HEK293 (cell line): Measurements from ENCODE around the gene CLASRP.

Experiments
- CTCF ChIA-PET: fragments of 350-600 bp; formaldehyde crosslinking; extraction: SDS; loops from one replicate; lab custom pipeline; 2021; ENCODE audit warnings: antibody characterized with exemption; lab: Yijun Ruan, JAX
- POLR2A ChIA-PET: fragments of 300-600 bp; formaldehyde crosslinking; extraction: SDS; loops from one replicate; lab custom pipeline; 2020; ENCODE audit warnings: antibody characterized with exemption, inconsistent platforms; lab: Yijun Ruan, JAX
- H3K27ac ChIP-seq: fragments of 200-500 bp; sonication (Bioruptor generic); 2 replicates; pipeline ENCODE4 v1.5.1; 2014; ENCODE audit warnings: low read depth, low read length, control low read depth, inconsistent platforms; ENCODE audit errors: extremely low read depth
- H3K36me3 ChIP-seq, 2 experiments: fragments of 200-500 bp in 1 of 2; sonication (Bioruptor generic) in 1 of 2; 1 replicate in 1 of 2; 2 replicates in 1 of 2; pipeline ENCODE4 v1.5.1; 2014 to 2017; ENCODE audit warnings: inconsistent platforms in 2 of 2, low read length in 2 of 2; ENCODE audit not compliant: control insufficient read depth in 2 of 2, insufficient read depth in 1 of 2
- H3K4me1 ChIP-seq: fragments of 200-500 bp; sonication (Bioruptor generic); 2 replicates; pipeline ENCODE4 v1.5.1; 2014; ENCODE audit warnings: mild to moderate bottlenecking, low read length, inconsistent platforms; ENCODE audit not compliant: control insufficient read depth, insufficient read depth
- H3K4me3 ChIP-seq: 2 replicates; pipeline ENCODE4 v1.5.1; 2011; ENCODE audit warnings: low read depth, mild to moderate bottlenecking, control low read depth, low read length, moderate library complexity
- H3K9me3 ChIP-seq: fragments of 200-500 bp; sonication (Bioruptor generic); 2 replicates; pipeline ENCODE4 v1.5.1; 2014; ENCODE audit warnings: low read depth, low read length, inconsistent platforms; ENCODE audit not compliant: control insufficient read depth, insufficient read depth
- HOXA7 ChIP-seq: sonication (generic); formaldehyde crosslinking; IDR thresholded peaks from 2 replicates; pipeline ENCODE4 v1.8.1; 2022; ENCODE audit warnings: missing genetic modification reagents, borderline replicate concordance
- INSM2 ChIP-seq: fragments of 450-650 bp; formaldehyde crosslinking; IDR thresholded peaks from 2 replicates; pipeline ENCODE4 v1.5.1; 2016; ENCODE audit warnings: missing biosample characterization, missing genetic modification characterization
- KLF7 ChIP-seq: fragments of 450-650 bp; formaldehyde crosslinking; IDR thresholded peaks from 2 replicates; pipeline ENCODE4 v1.5.1; 2016; ENCODE audit warnings: missing biosample characterization, missing genetic modification characterization, borderline replicate concordance
- KLF8 ChIP-seq: fragments of 450-650 bp; formaldehyde crosslinking; IDR thresholded peaks from 2 replicates; pipeline ENCODE4 v1.5.1; 2016; ENCODE audit warnings: missing biosample characterization, missing genetic modification characterization
- REST ChIP-seq: fragments of 450-650 bp; formaldehyde crosslinking; IDR thresholded peaks from 2 replicates; pipeline ENCODE4 v1.5.1; 2016; ENCODE audit warnings: missing biosample characterization, missing genetic modification characterization
- ZFP41 ChIP-seq: fragments of 450-650 bp; formaldehyde crosslinking; IDR thresholded peaks from 2 replicates; pipeline ENCODE4 v1.5.1; 2016; ENCODE audit warnings: missing biosample characterization, missing genetic modification characterization, borderline replicate concordance
- ZNF112 ChIP-seq: fragments of 450-650 bp; formaldehyde crosslinking; IDR thresholded peaks from 2 replicates; pipeline ENCODE4 v1.5.0; 2017; ENCODE audit warnings: missing biosample characterization, missing genetic modification characterization
- ZNF19 ChIP-seq: fragments of 450-650 bp; formaldehyde crosslinking; IDR thresholded peaks from 2 replicates; pipeline ENCODE4; 2016; ENCODE audit warnings: missing biosample characterization, missing genetic modification characterization, low read depth
- ZNF23 ChIP-seq: fragments of 450-650 bp; formaldehyde crosslinking; IDR thresholded peaks from 2 replicates; pipeline ENCODE4 v1.5.1; 2016; ENCODE audit warnings: missing biosample characterization, missing genetic modification characterization, borderline replicate concordance
- ZNF548 ChIP-seq: fragments of 450-650 bp; formaldehyde crosslinking; IDR thresholded peaks from 2 replicates; pipeline ENCODE4 v1.5.1; 2016; ENCODE audit warnings: missing biosample characterization, missing genetic modification characterization
- ZNF561 ChIP-seq: fragments of 450-650 bp; IDR thresholded peaks from 2 replicates; pipeline ENCODE4 v1.5.1; 2018; ENCODE audit warnings: missing biosample characterization, missing genetic modification characterization, borderline replicate concordance
- ZNF610 ChIP-seq: fragments of 450-650 bp; formaldehyde crosslinking; IDR thresholded peaks from 2 replicates; pipeline ENCODE4 v1.5.1; 2016; ENCODE audit warnings: missing biosample characterization, missing genetic modification characterization, borderline replicate concordance
- ZNF830 ChIP-seq: fragments of 450-650 bp; IDR thresholded peaks from 2 replicates; pipeline ENCODE4 v1.5.0; 2018; ENCODE audit warnings: missing biosample characterization, missing genetic modification characterization, low read depth, mild to moderate bottlenecking, moderate library complexity
- ZSCAN18 ChIP-seq: fragments of 450-650 bp; formaldehyde crosslinking; IDR thresholded peaks from 2 replicates; pipeline ENCODE4 v1.5.1; 2016; ENCODE audit warnings: missing biosample characterization, missing genetic modification characterization
- TF ChIP-seq, protein P1 (sequence below): fragments of 450-650 bp; formaldehyde crosslinking; IDR thresholded peaks from 2 replicates; pipeline ENCODE4 v1.5.1; 2016; ENCODE audit warnings: missing biosample characterization, missing genetic modification characterization
- TF ChIP-seq, protein P2 (sequence below): fragments of 450-650 bp; formaldehyde crosslinking; IDR thresholded peaks from 2 replicates; pipeline ENCODE4 v1.5.1; 2016; ENCODE audit warnings: missing biosample characterization, missing genetic modification characterization

Gene CLASRP

GRCh38 chr19:45001087-45001739, 37.6 kb upstream of the CLASRP start, which contains the start of gene RELB (continued):
- TF ChIP-seq, protein P1, sequence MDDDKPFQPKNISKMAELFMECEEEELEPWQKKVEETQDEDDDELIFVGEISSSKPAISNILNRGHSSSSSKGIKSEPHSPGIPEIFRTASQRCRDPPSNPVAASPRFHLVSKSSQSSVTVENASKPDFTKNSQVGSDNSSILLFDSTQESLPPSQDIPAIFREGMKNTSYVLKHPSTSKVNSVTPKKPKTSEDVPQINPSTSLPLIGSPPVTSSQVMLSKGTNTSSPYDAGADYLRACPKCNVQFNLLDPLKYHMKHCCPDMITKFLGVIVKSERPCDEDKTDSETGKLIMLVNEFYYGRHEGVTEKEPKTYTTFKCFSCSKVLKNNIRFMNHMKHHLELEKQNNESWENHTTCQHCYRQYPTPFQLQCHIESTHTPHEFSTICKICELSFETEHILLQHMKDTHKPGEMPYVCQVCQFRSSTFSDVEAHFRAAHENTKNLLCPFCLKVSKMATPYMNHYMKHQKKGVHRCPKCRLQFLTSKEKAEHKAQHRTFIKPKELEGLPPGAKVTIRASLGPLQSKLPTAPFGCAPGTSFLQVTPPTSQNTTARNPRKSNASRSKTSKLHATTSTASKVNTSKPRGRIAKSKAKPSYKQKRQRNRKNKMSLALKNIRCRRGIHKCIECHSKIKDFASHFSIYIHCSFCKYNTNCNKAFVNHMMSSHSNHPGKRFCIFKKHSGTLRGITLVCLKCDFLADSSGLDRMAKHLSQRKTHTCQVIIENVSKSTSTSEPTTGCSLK (tag by site-specific recombination), result no peak

GRCh38 chr19:45003485-45003884, 35.4 kb upstream of the CLASRP start:
- Histone ChIP-seq H3K4me1 (peaks cover 2% of the 10 kb centered on the region; the same call in 1 of the 2 replicates), H3K4me3 (no peak overlapping the region), H3K36me3 (no peaks in the 10 kb centered on the region), H3K9me3 (no peaks in the 10 kb centered on the region), H3K27ac (no peak overlapping the region)
- TF ChIP-seq KLF8 (0 out of 2 replicates have a peak, but pooled peaks have one; percentile 15), ZNF23 (tag by site-specific recombination) (no peak)
- ChIA-PET POLR2A (interaction anchor here (0.6 to 0.7 kb wide), 2 partner anchors 253 to 254 kb away, joined by 5 to 9 read pairs; no protein-coding TSS in a partner anchor), CTCF (interaction anchor here (0.6 kb wide), 1 partner anchor 223 kb away, joined by 4 read pairs; no protein-coding TSS in a partner anchor)

DNA sequence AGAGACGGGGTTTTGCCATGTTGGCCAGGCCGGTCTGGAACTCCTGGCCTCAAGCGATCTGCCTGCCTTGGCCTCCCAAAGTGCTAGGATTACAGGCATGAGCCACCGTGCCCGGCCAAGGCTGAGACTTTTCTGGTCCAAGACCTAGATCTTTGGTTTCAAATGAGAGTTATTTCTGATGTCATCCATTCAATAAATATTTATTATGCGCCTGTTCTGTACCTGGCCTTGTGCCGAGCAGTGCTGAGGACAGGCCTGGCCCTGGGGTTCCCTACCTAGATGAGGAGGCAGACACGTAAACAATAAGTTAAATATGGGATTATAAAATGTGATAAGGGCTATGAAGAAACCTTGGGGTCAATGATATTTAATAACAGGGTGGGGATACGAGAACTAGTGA, 33.1 kb upstream of the CLASRP start:
- Histone ChIP-seq H3K36me3 (no peaks in the 10 kb centered on the region), H3K4me3 (no peak overlapping the region), H3K4me1 (peaks cover 2% of the 10 kb centered on the region; the same call in 1 of the 2 replicates), H3K27ac (no peak overlapping the region), H3K9me3 (no peaks in the 10 kb centered on the region)
- TF ChIP-seq ZNF610 (tag by site-specific recombination) (no peak), HOXA7 (CRISPR knock-in tag) (no peak), ZNF830 (no peak), ZNF112 (tag by site-specific recombination) (no peak), ZNF548 (tag by site-specific recombination) (no peak), KLF7 (tag by site-specific recombination) (no peak), REST (tag by site-specific recombination) (no peak), ZNF19 (tag by site-specific recombination) (no peak), ZNF561 (tag by site-specific recombination) (no peak), ZSCAN18 (tag by site-specific recombination) (no peak), INSM2 (no peak), ZFP41 (tag by site-specific recombination) (no peak)
- TF ChIP-seq, protein P2, sequence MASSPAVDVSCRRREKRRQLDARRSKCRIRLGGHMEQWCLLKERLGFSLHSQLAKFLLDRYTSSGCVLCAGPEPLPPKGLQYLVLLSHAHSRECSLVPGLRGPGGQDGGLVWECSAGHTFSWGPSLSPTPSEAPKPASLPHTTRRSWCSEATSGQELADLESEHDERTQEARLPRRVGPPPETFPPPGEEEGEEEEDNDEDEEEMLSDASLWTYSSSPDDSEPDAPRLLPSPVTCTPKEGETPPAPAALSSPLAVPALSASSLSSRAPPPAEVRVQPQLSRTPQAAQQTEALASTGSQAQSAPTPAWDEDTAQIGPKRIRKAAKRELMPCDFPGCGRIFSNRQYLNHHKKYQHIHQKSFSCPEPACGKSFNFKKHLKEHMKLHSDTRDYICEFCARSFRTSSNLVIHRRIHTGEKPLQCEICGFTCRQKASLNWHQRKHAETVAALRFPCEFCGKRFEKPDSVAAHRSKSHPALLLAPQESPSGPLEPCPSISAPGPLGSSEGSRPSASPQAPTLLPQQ (tag by site-specific recombination), result no peak
- ChIA-PET POLR2A (interaction anchor here (1.2 kb wide), 1 partner anchor 33 kb away, joined by 10 read pairs; the partner anchor contains the start of gene CLASRP), CTCF (interaction anchor here (0.7 kb wide), 1 partner anchor 11 kb away, joined by 4 read pairs; no protein-coding TSS in a partner anchor)
